ENCODE data around the gene SEPTIN2.

The SEPTIN2 gene

GRCh38 chr2:241355983-241356870 lies 40.5 kb downstream of the SEPTIN2 start, which contains the start of gene FARP2:
FARP2 (plus strand) TSS chr2:241356285; CDS start chr2:241373108, 16,823 bp downstream.
- Histone ChIP-seq H3K9me3 (no peaks in the 10 kb centered on the region), H4K20me1 (peaks cover 90% of the 10 kb centered on the region), H3K27ac (peak within 1 kb of the TSS; percentile 90), H3K36me3 (peaks cover 41% of the 10 kb centered on the region), H3K9ac (peak within 1 kb of the TSS; percentile 94), H3K4me3 (peak within 1 kb of the TSS; percentile 93), H3K27me3 (no peaks in the 10 kb centered on the region), H3K4me2 (peak within 1 kb of the TSS; percentile 95), H3K4me1 (peaks cover 29% of the 10 kb centered on the region)
- no peak for TF ChIP-seq Cebpa-rat (IDR thresholded peaks at IDR 0.05)

GRCh38 chr2:241356871-241357260 lies 41.1 kb downstream of the SEPTIN2 start:
- peak overlapping the region; percentile 95 for H3K4me2 ChIP-seq
- H3K9ac ChIP-seq, result peak overlapping the region; percentile 94
- H3K4me3 ChIP-seq, result peak overlapping the region; percentile 93
- peak overlapping the region; percentile 90 for H3K27ac ChIP-seq
- peaks cover 29% of the 10 kb centered on the region for H3K4me1 ChIP-seq
- peaks cover 34% of the 10 kb centered on the region for H3K36me3 ChIP-seq
- peaks cover 90% of the 10 kb centered on the region for H4K20me1 ChIP-seq
- no peak for TF ChIP-seq Cebpa-rat (IDR thresholded peaks at IDR 0.05)
- H3K27me3 ChIP-seq, result no peaks in the 10 kb centered on the region
- no peaks in the 10 kb centered on the region for H3K9me3 ChIP-seq

GRCh38 chr2:241357531-241357930 lies 41.8 kb downstream of the SEPTIN2 start:
- Histone ChIP-seq H3K9ac (no peak overlapping the region; the same call in 1 of the 2 replicates), H3K27ac (no peak overlapping the region), H3K4me3 (no peak overlapping the region)

GRCh38 chr2:241358470-241358869 lies 42.7 kb downstream of the SEPTIN2 start:
- Histone ChIP-seq H3K9me3 (no peaks in the 10 kb centered on the region), H3K4me2 (peak overlapping the region; percentile 95), H3K27me3 (no peaks in the 10 kb centered on the region), H3K9ac (no peak overlapping the region), H3K4me3 (no peak overlapping the region), H4K20me1 (peaks cover 90% of the 10 kb centered on the region), H3K4me1 (peaks cover 29% of the 10 kb centered on the region), H3K36me3 (peaks cover 18% of the 10 kb centered on the region), H3K27ac (no peak overlapping the region)
- TF ChIP-seq Cebpa-rat (IDR thresholded peaks at IDR 0.05), result no peak

More at GRCh38 chr2:241357531-241357930, 41.8 kb downstream of the SEPTIN2 start:
- TF ChIP-seq Cebpa-rat (IDR thresholded peaks at IDR 0.05), result no peak
- Histone ChIP-seq H3K36me3 (peaks cover 27% of the 10 kb centered on the region), H3K4me2 (peak overlapping the region; percentile 95), H3K9me3 (no peaks in the 10 kb centered on the region), H3K4me1 (peaks cover 29% of the 10 kb centered on the region), H4K20me1 (peaks cover 90% of the 10 kb centered on the region), H3K27me3 (no peaks in the 10 kb centered on the region)

GRCh38 chr2:241359481-241360045 lies 43.8 kb downstream of the SEPTIN2 start:
- H3K4me2 ChIP-seq, result no peak overlapping the region

GRCh38 chr2:241363426-241363825 lies 47.7 kb downstream of the SEPTIN2 start:
- H3K36me3 ChIP-seq, result 0 out of 2 replicates have a peak, but pooled peaks cover 4% of the 10 kb centered on the region
- H3K4me3 ChIP-seq, result no peak overlapping the region
- no peaks in the 10 kb centered on the region for H3K9me3 ChIP-seq
- no peak overlapping the region for H3K27ac ChIP-seq
- H4K20me1 ChIP-seq, result peaks cover 95% of the 10 kb centered on the region
- no peak overlapping the region for H3K4me2 ChIP-seq
- TF ChIP-seq Cebpa-rat (IDR thresholded peaks at IDR 0.05), result no peak
- H3K4me1 ChIP-seq, result peaks cover 4% of the 10 kb centered on the region
- H3K9ac ChIP-seq, result no peak overlapping the region
- no peaks in the 10 kb centered on the region for H3K27me3 ChIP-seq

More at GRCh38 chr2:241359481-241360045, 43.8 kb downstream of the SEPTIN2 start:
- Histone ChIP-seq H3K4me3 (no peak overlapping the region), H3K9ac (no peak overlapping the region), H3K9me3 (no peaks in the 10 kb centered on the region), H3K27me3 (no peaks in the 10 kb centered on the region), H3K27ac (no peak overlapping the region), H3K36me3 (peaks cover 11% of the 10 kb centered on the region), H3K4me1 (peaks cover 29% of the 10 kb centered on the region), H4K20me1 (peaks cover 90% of the 10 kb centered on the region)
- TF ChIP-seq Cebpa-rat (IDR thresholded peaks at IDR 0.05), result no peak

- Histone ChIP-seq H3K9me3 (no peaks in the 10 kb centered on the region), H3K4me1 (no peaks in the 10 kb centered on the region), H3K27ac (no peak overlapping the region), H3K9ac (no peak overlapping the region), H3K36me3 (0 out of 2 replicates have a peak, but pooled peaks cover 4% of the 10 kb centered on the region), H3K4me3 (no peak overlapping the region), H3K27me3 (no peaks in the 10 kb centered on the region), H4K20me1 (peaks cover 90% of the 10 kb centered on the region), H3K4me2 (no peak overlapping the region)
- TF ChIP-seq Cebpa-rat (IDR thresholded peaks at IDR 0.05), result no peak
These were observed 49.1 kb downstream of the SEPTIN2 start for GRCh38 chr2:241364781-241365180.

- no peak overlapping the region for H3K9ac ChIP-seq
- H3K9me3 ChIP-seq, result no peaks in the 10 kb centered on the region
- no peak overlapping the region for H3K4me2 ChIP-seq
- no peaks in the 10 kb centered on the region for H3K27me3 ChIP-seq
- H4K20me1 ChIP-seq, result peaks cover 87% of the 10 kb centered on the region
- H3K4me3 ChIP-seq, result no peak overlapping the region
- H3K36me3 ChIP-seq, result 0 out of 2 replicates have a peak, but pooled peaks cover 4% of the 10 kb centered on the region
- TF ChIP-seq Cebpa-rat (IDR thresholded peaks at IDR 0.05), result no peak
- H3K4me1 ChIP-seq, result peaks cover 8% of the 10 kb centered on the region
- H3K27ac ChIP-seq, result no peak overlapping the region
These were observed 51.0 kb downstream of the SEPTIN2 start for GRCh38 chr2:241366678-241367077.

GRCh38 chr2:241368643-241369042 lies 52.9 kb downstream of the SEPTIN2 start:
- 0 out of 2 replicates have a peak, but pooled peaks cover 4% of the 10 kb centered on the region for H3K36me3 ChIP-seq
- no peak overlapping the region for H3K4me2 ChIP-seq
- no peak overlapping the region for H3K4me3 ChIP-seq
- H4K20me1 ChIP-seq, result peaks cover 87% of the 10 kb centered on the region
- H3K27ac ChIP-seq, result no peak overlapping the region
- H3K9me3 ChIP-seq, result no peaks in the 10 kb centered on the region
- no peak for TF ChIP-seq Cebpa-rat (IDR thresholded peaks at IDR 0.05)
- H3K4me1 ChIP-seq, result peaks cover 25% of the 10 kb centered on the region
- no peaks in the 10 kb centered on the region for H3K27me3 ChIP-seq
- H3K9ac ChIP-seq, result no peak overlapping the region
